Duodenal mucosa (tissue), 2 donors: ENCODE data around the gene EIF3J.
"Not testable (repeated sequence)": the region's sequence is repeated elsewhere in the genome, so short reads cannot be mapped to it uniquely, and the experiment has no call there.

ENCODE experiments used
- H3K27ac ChIP-seq: one replicate; pipeline ENCODE4 v1.7.0; 2013; ENCODE audit warnings: low read depth, low read length
- H3K27me3 ChIP-seq, 2 donors: one replicate each; pipeline ENCODE4 v1.7.0; 2013; ENCODE audit warnings: low read length in 2 of 2, control low read depth in 1 of 2; ENCODE audit not compliant: insufficient read depth in 2 of 2, control insufficient read depth in 1 of 2
- H3K36me3 ChIP-seq, 2 donors: one replicate each; pipeline ENCODE4 v1.7.0; 2013; ENCODE audit warnings: low read length in 2 of 2, control low read depth in 1 of 2; ENCODE audit not compliant: insufficient read depth in 2 of 2, control insufficient read depth in 1 of 2
- H3K4me1 ChIP-seq, 2 donors: one replicate each; pipeline ENCODE4 v1.7.0; 2013; ENCODE audit warnings: low read length in 2 of 2, control low read depth in 1 of 2; ENCODE audit not compliant: insufficient read depth in 2 of 2, control insufficient read depth in 1 of 2
- H3K4me3 ChIP-seq, 2 donors: one replicate each; pipeline ENCODE4 v1.7.0; 2013; ENCODE audit warnings: low read length in 2 of 2, low read depth in 1 of 2
- H3K9ac ChIP-seq, 2 donors: one replicate each; pipeline ENCODE4 v1.7.0; 2013; ENCODE audit warnings: low read length in 2 of 2, low read depth in 1 of 2
- H3K9me3 ChIP-seq, 2 donors: one replicate each; pipeline ENCODE4 v1.7.0; 2013; ENCODE audit warnings: low read length in 2 of 2, control low read depth in 1 of 2; ENCODE audit not compliant: control insufficient read depth in 1 of 2

The EIF3J gene

GRCh38 chr15:44541282-44541958, 4.5 kb downstream of the EIF3J start:
- peaks cover 12 to 25% of the 10 kb centered on the region in 2 donors for H3K4me1 ChIP-seq

DNA sequence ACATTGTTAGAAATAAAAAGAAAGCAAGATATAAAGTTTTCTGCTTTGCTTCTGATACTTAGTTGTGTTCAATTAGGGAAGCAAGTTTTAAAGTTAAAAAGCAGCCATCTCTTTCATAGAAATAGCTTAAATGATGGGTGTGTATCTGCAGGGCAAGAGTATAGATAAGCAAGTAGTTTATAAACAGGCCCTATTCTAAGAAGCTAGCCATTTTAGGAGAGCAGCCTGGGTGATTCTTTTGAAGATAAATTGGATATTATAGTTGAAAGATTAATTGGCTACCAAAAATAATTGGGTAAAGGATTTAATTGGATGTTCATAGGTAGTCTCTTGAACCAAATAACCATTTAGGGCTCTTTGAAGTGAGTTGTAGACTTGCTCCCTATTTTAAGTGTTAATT, 5.6 kb downstream of the EIF3J start:
- Histone ChIP-seq H3K27ac (no peak overlapping the region), H3K4me1 (peaks cover 12 to 25% of the 10 kb centered on the region in 2 donors), H3K27me3 (no peaks in the 10 kb centered on the region), H3K36me3 (peaks cover 3 to 10% of the 10 kb centered on the region in 2 donors), H3K4me3 (no peak overlapping the region), H3K9ac (no peak overlapping the region), H3K9me3 (no peaks in the 10 kb centered on the region)

More at GRCh38 chr15:44541282-44541958, 4.5 kb downstream of the EIF3J start:
- Histone ChIP-seq H3K27me3 (no peaks in the 10 kb centered on the region), H3K9me3 (no peaks in the 10 kb centered on the region), H3K27ac (no peak overlapping the region), H3K36me3 (peaks cover 3 to 10% of the 10 kb centered on the region in 2 donors), H3K9ac (no peak overlapping the region), H3K4me3 (no peak overlapping the region)

DNA sequence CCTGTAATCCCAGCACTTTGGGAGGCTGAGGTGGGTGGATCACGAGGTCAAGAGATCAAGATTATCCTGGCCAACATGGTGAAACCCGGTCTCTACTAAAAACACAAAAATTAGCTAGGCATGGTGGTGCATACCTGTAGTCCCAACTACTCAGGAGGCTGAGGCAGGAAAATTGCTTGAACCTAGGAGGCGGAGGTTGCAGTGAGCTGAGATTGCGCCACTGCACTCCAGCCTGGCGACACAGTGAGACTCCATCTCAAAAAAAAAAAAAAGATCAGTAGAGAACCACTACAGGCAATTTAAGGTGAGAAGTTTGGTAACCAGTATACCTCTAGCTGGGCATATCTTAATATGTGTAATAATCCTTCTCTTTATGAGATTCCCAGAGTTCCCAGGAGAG, 7.8 kb downstream of the EIF3J start:
- H3K4me3 ChIP-seq, H3K27ac ChIP-seq, H3K27me3 ChIP-seq, H3K9me3 ChIP-seq, H3K9ac ChIP-seq: not testable (repeated sequence)
- Histone ChIP-seq H3K36me3 (peaks cover 3 to 12% of the 10 kb centered on the region in 2 donors), H3K4me1 (peaks cover 0 to 16% of the 10 kb centered on the region in 2 donors)

GRCh38 chr15:44545913-44546802, 9.2 kb downstream of the EIF3J start:
- Histone ChIP-seq H3K4me1 (peaks cover 0 to 16% of the 10 kb centered on the region in 2 donors), H3K36me3 (peaks cover under 1 to 8% of the 10 kb centered on the region in 2 donors), H3K27ac (no peak overlapping the region), H3K27me3 (no peaks in the 10 kb centered on the region), H3K9me3 (no peaks in the 10 kb centered on the region), H3K4me3 (no peak overlapping the region), H3K9ac (no peak overlapping the region)

DNA sequence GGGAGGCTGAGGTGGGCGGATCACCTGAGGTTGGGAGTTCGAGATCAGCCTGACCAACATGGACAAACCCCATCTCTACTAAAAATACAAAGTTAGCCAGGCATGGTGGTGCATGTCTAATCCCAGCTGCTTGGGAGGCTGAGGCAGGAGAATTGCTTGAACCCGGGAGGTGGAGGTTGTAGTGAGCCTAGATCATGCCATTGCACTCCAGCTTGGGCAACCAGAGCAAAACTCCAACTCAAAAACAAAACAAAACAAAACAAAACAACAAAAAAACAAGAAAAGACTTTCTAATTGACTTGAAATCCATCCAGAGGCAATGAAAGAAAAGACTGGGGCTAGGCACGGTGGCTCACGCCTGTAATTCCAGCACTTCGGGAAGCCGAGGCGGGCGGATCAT, 12.2 kb downstream of the EIF3J start:
- not testable (repeated sequence) for H3K27ac ChIP-seq, H3K9ac ChIP-seq, H3K27me3 ChIP-seq, H3K4me3 ChIP-seq, H3K4me1 ChIP-seq, H3K9me3 ChIP-seq
- H3K36me3 ChIP-seq: peaks cover 3 to 21% of the 10 kb centered on the region in 2 donors

DNA sequence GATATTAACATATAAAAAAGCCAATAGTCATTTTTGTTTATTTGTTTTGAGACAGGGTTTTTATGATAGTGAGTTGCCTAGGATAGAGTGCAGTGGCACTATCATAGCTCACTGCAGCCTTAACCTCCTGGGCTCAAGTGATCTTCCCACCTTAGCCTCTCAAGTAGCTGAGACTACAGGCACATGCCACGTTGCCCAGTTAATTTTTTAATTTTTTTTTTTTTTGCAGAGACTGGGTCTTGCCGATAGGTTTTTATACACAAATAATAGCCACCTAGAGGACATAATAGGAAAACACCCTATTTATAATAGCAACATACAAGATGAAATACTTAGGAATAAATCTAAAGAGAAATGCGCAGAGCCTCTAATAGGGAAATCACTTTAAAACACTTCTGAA, 13.3 kb downstream of the EIF3J start:
- Histone ChIP-seq H3K27me3 (no peaks in the 10 kb centered on the region), H3K4me1 (no peaks in the 10 kb centered on the region), H3K36me3 (peaks cover 13 to 31% of the 10 kb centered on the region in 2 donors), H3K27ac (no peak overlapping the region), H3K9ac (no peak overlapping the region), H3K4me3 (no peak overlapping the region), H3K9me3 (no peaks in the 10 kb centered on the region)

DNA sequence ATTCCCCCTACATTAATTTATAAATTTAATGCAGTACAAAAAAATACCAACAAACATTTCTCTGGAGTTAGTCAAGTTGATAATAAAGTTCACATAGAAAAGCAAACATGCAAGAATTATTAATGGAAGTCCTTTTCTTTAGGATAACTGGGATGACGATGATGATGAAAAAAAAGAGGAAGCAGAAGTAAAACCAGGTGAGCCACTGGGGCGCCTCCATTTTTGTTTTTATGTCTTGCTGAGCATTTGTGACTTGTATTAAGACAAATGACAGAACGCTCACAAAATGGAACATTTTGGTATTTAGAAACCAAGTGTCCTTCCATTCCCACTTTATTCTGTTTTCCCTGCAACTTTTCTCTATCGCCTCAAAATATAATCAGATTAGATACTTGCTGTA, 13.8 kb downstream of the EIF3J start:
- peaks cover 15 to 36% of the 10 kb centered on the region in 2 donors for H3K36me3 ChIP-seq
- H3K4me3 ChIP-seq: no peak overlapping the region
- no peaks in the 10 kb centered on the region for H3K4me1 ChIP-seq
- H3K9ac ChIP-seq: no peak overlapping the region
- H3K27ac ChIP-seq: no peak overlapping the region
- no peaks in the 10 kb centered on the region for H3K9me3 ChIP-seq
- H3K27me3 ChIP-seq: no peaks in the 10 kb centered on the region

DNA sequence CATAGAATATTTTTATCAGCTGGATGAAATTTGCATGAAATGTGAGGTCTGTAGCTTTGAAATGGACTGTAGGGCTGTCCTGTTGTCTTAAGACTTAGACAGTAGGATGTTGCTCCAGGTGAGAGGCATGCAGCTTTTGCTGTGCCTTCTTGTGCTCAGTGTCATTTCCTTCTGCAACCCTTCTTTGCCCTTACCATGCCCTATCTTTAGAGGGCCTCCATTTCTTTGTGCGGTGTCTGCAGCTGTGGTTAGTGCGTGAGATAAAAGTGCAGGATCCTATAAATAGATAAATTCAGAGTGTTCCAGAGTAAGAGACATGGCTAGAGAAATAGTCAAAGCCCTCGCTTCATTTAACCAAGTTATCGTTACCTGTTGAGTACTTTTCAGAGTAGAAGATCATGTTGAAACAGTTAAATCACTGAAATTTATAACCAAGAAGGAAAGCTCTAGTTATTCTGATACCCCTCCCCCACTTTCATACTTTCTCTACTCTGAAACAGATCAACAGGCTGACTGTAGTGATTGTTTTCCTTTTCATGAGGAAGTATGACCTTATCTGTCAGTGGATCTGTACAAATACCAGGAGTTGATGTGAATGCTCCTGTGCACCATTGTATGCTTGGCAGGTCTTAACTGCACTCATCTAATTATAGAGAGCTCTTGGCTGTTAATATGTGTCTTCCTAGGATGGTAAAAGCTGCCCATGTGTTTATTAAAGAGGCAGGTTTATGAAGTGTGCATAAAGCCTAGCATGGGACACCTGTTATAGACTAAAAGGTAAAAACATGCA, 18.2 kb downstream of the EIF3J start:
- Histone ChIP-seq H3K4me3 (no peak overlapping the region), H3K4me1 (no peaks in the 10 kb centered on the region), H3K27ac (no peak overlapping the region), H3K36me3 (peaks cover 30 to 73% of the 10 kb centered on the region in 2 donors), H3K9me3 (no peaks in the 10 kb centered on the region), H3K9ac (no peak overlapping the region), H3K27me3 (no peaks in the 10 kb centered on the region)

GRCh38 chr15:44560926-44561325, 24.0 kb downstream of the EIF3J start:
- H3K27me3 ChIP-seq, H3K4me3 ChIP-seq, H3K4me1 ChIP-seq, H3K9me3 ChIP-seq, H3K9ac ChIP-seq, H3K27ac ChIP-seq: not testable (repeated sequence)
- peaks cover 59 to 95% of the 10 kb centered on the region in 2 donors for H3K36me3 ChIP-seq
